ENCODE measurements around the gene MOB1A. TPM values are rescaled to one million over a fixed set of nuclear protein-coding genes. Genes with fewer than 3 reads are reported as not detected.
A peak's percentile ranks its signal among the peaks of the same experiment; 100 is the strongest.
"Not testable (repeated sequence)": the region's sequence is repeated elsewhere in the genome, so short reads cannot be mapped to it uniquely, and the experiment has no call there.

MOB1A gene
- total RNA-seq, 1 donor from 2014 or later = 28.4 TPM

- DNase-seq (ENCODE audit: low spot score) (no peak), ATAC-seq (no peak)
These were observed 20.6 kb upstream of the MOB1A start for GRCh38 chr2:74199275-74199701.

GRCh38 chr2:74198461-74199274, 20.0 kb upstream of the MOB1A start, which contains the start of gene MTHFD2:
Gene MTHFD2, plus strand, starts transcription at chr2:74198615. Its CDS starts 27 bp downstream, at chr2:74198642.
- ATAC-seq (peak; percentile 93), DNase-seq (ENCODE audit: low spot score) (peak; percentile 71)

GRCh38 chr2:74198023-74198460, 19.4 kb upstream of the MOB1A start:
- ATAC-seq (no peak), DNase-seq (ENCODE audit: low spot score) (no peak)

GRCh38 chr2:74197049-74197448, 18.4 kb upstream of the MOB1A start:
- no peak for ATAC-seq
- no peak for DNase-seq (ENCODE audit: low spot score)

GRCh38 chr2:74194799-74195198, 16.1 kb upstream of the MOB1A start:
- ATAC-seq = no peak
- no peak for DNase-seq (ENCODE audit: low spot score)

- no peak for ATAC-seq
- DNase-seq (ENCODE audit: low spot score) = no peak
These were observed 13.1 kb upstream of the MOB1A start for GRCh38 chr2:74191596-74192380.

GRCh38 chr2:74188696-74189095, 10.0 kb upstream of the MOB1A start:
- ATAC-seq = no peak
- no peak for DNase-seq (ENCODE audit: low spot score)

- ATAC-seq = no peak
- DNase-seq (ENCODE audit: low spot score) = no peak
These were observed 9.4 kb upstream of the MOB1A start for GRCh38 chr2:74188018-74188601.

GRCh38 chr2:74186706-74187105, 8.0 kb upstream of the MOB1A start:
- not testable (repeated sequence) for DNase-seq (ENCODE audit: low spot score); ATAC-seq

- peak; percentile 50 for ATAC-seq
- no peak for DNase-seq (ENCODE audit: low spot score)
These were observed 7.4 kb upstream of the MOB1A start for GRCh38 chr2:74186038-74186437.

GRCh38 chr2:74183878-74184277, 5.2 kb upstream of the MOB1A start:
- DNase-seq (ENCODE audit: low spot score) (no peak), ATAC-seq (no peak)

GRCh38 chr2:74181739-74182138, 3.1 kb upstream of the MOB1A start:
- ATAC-seq = no peak
- DNase-seq (ENCODE audit: low spot score) = no peak

- no peak for DNase-seq (ENCODE audit: low spot score)
- ATAC-seq = peak; percentile 2
These were observed 585 bp upstream of the MOB1A start for GRCh38 chr2:74179063-74179865.

GRCh38 chr2:74177696-74178095, 983 bp downstream of the MOB1A start:
- no peak for DNase-seq (ENCODE audit: low spot score)
- ATAC-seq = no peak

GRCh38 chr2:74174909-74175308, 3.8 kb downstream of the MOB1A start:
- DNase-seq (ENCODE audit: low spot score) (no peak), ATAC-seq (no peak)

- no peak for DNase-seq (ENCODE audit: low spot score)
- ATAC-seq = no peak
These were observed 9.9 kb downstream of the MOB1A start for GRCh38 chr2:74168739-74169138.

GRCh38 chr2:74164761-74165160, 13.9 kb downstream of the MOB1A start:
- DNase-seq (ENCODE audit: low spot score) (no peak), ATAC-seq (no peak)

GRCh38 chr2:74162951-74163350, 15.7 kb downstream of the MOB1A start:
- no peak for DNase-seq (ENCODE audit: low spot score)
- ATAC-seq = no peak

GRCh38 chr2:74155830-74156229, 22.8 kb downstream of the MOB1A start:
- no peak for DNase-seq (ENCODE audit: low spot score)
- no peak for ATAC-seq

- ATAC-seq = no peak
- DNase-seq (ENCODE audit: low spot score) = no peak
These were observed 25.7 kb downstream of the MOB1A start for GRCh38 chr2:74152954-74153353.
